ENCODE results near the gene CALHM6. TPM values are rescaled to one million over a fixed set of nuclear protein-coding genes. Genes with fewer than 3 reads are reported as not detected.

The CALHM6 gene
- total and polyA plus RNA-seq, 2 of the 13 experiments (the other 11 are each of a cell fraction or from before 2014, with no cell fraction given): not detected

DNA sequence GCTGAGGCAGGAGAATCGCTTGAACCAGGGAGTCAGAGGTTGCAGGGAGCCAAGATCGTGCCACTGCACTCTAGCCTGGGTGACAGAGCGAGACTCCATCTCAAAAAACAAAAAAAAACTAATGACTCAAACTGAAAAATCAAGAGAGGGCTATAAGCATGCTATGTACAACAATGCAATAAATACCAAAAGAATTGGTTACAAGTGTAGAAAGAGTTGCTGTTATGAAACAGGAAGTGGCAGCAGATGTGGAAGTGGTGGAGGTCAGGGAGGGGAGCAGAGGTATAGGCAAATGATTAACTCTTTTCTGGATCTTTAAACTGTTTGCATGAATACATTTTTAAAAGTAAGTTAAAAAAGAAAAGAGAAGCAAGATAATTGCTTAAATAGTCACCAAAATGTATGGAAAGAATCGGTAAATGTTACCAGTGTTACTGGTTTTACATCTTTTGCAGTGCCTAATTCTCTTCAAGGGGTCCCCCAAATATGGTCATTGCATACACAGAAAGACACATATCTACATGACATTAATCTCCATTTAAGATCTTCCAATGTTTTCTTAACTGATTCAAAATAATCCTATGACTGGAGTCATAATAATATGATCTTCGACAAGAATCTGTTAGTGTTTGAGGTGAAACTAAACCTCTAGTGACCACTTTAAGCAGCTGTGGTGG, 15.0 kb downstream of the CALHM6 start:
- H3K4me3 ChIP-seq (replicated peaks in 1 of 3; ENCODE audit: insufficient read depth in 1 of 3, low read depth in 2 of 3, low read length in 3 of 3): no peak overlapping the region
- no peak overlapping the region for H2AFZ ChIP-seq (ENCODE audit: low read length)
- FAIRE-seq (no peak), ATAC-seq (peak; percentile 86), DNase-seq (ENCODE audit: low spot score) (peak; percentile 27)
- H3K9ac ChIP-seq (ENCODE audit: insufficient read depth, low read depth, low read length): no peak overlapping the region
- intact Hi-C loops (cut with micrococcal nuclease; ENCODE audit: unreplicated experiment) (no loop called here), in situ Hi-C loops (cut with HindIII; ENCODE audit: extremely low pct_ligation_motif_present, low pct_unique_long_range_greater_than_20kb) (no loop called here)
- WGBS (ENCODE audit: low lambda C conversion rate): 30% methylated on average over 5 of the region's 5 CpGs
- peak overlapping the region; percentile 25; the same call in 1 of the 2 replicates for H3K4me2 ChIP-seq (ENCODE audit: low read depth, low read length)
- CTCF ChIA-PET (ENCODE audit: low intra/inter-chr PET ratio, low total read pairs): no interaction called here
- no peak overlapping the region for H3K27ac ChIP-seq (ENCODE audit: extremely low read length, insufficient read depth, low read length)
- no peaks in the 10 kb centered on the region for H3K36me3 ChIP-seq (replicated peaks in 1 of 2; ENCODE audit: control insufficient read depth in 1 of 2, insufficient read depth in 2 of 2, low read length in 2 of 2)
- no peaks in the 10 kb centered on the region for H3K9me3 ChIP-seq (ENCODE audit: low read length)
- POLR2A ChIA-PET: no interaction called here
- BruUV-seq (replicated peaks): no TSS peak
- no peaks in the 10 kb centered on the region for H3K79me2 ChIP-seq (ENCODE audit: insufficient read depth, low read length)
- no peaks in the 10 kb centered on the region for H3K27me3 ChIP-seq (ENCODE audit: control insufficient read depth in 1 of 2, insufficient read depth in 2 of 2, low read length in 2 of 2)
- no peaks in the 10 kb centered on the region for H4K20me1 ChIP-seq (ENCODE audit: insufficient read depth, low read length)
- peaks cover 9% of the 10 kb centered on the region for H3K4me1 ChIP-seq (ENCODE audit: insufficient read depth, low read length)
- TF ChIP-seq ETV5 (CRISPR knock-in tag; IDR thresholded peaks at IDR 0.05; ENCODE audit: borderline replicate concordance) (peak; percentile 53; the same call in 1 of the 2 replicates), ZNF652 (CRISPR knock-in tag; IDR thresholded peaks at IDR 0.05; ENCODE audit: borderline replicate concordance, low read depth) (peak; percentile 76; the same call in 1 of the 2 replicates), ELF1 (CRISPR knock-in tag; IDR thresholded peaks at IDR 0.05) (peak; percentile 61), CEBPB (IDR thresholded peaks at IDR 0.05; ENCODE audit: borderline replicate concordance, low read depth, low read length) (peak; percentile 7; the same call in 1 of the 2 replicates), SMARCE1 (IDR thresholded peaks at IDR 0.05; ENCODE audit: borderline replicate concordance) (no peak), GABPA (IDR thresholded peaks at IDR 0.05; ENCODE audit: low read depth, low read length) (no peak), GABPA (CRISPR knock-in tag; IDR thresholded peaks at IDR 0.05; ENCODE audit: low read depth) (peak; percentile 75), GABPB1 (CRISPR knock-in tag; IDR thresholded peaks at IDR 0.05) (peak; percentile 31; the same call in 1 of the 2 replicates), ELF3 (CRISPR knock-in tag; IDR thresholded peaks at IDR 0.05) (peak; percentile 62), KDM4B (CRISPR knock-in tag; IDR thresholded peaks at IDR 0.05) (no peak), ARID5B (CRISPR knock-in tag; IDR thresholded peaks at IDR 0.05) (0 out of 2 replicates have a peak, but pooled peaks have one; percentile 34), SRY (CRISPR knock-in tag; IDR thresholded peaks at IDR 0.05) (no peak), RARA (CRISPR knock-in tag; IDR thresholded peaks at IDR 0.05) (peak; percentile 61)
- TF ChIP-seq, protein P1, sequence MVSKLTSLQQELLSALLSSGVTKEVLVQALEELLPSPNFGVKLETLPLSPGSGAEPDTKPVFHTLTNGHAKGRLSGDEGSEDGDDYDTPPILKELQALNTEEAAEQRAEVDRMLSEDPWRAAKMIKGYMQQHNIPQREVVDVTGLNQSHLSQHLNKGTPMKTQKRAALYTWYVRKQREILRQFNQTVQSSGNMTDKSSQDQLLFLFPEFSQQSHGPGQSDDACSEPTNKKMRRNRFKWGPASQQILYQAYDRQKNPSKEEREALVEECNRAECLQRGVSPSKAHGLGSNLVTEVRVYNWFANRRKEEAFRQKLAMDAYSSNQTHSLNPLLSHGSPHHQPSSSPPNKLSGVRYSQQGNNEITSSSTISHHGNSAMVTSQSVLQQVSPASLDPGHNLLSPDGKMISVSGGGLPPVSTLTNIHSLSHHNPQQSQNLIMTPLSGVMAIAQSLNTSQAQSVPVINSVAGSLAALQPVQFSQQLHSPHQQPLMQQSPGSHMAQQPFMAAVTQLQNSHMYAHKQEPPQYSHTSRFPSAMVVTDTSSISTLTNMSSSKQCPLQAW (CRISPR knock-in tag; IDR thresholded peaks at IDR 0.05): 0 out of 2 replicates have a peak, but pooled peaks have one; percentile 32
- TF ChIP-seq, protein P2, sequence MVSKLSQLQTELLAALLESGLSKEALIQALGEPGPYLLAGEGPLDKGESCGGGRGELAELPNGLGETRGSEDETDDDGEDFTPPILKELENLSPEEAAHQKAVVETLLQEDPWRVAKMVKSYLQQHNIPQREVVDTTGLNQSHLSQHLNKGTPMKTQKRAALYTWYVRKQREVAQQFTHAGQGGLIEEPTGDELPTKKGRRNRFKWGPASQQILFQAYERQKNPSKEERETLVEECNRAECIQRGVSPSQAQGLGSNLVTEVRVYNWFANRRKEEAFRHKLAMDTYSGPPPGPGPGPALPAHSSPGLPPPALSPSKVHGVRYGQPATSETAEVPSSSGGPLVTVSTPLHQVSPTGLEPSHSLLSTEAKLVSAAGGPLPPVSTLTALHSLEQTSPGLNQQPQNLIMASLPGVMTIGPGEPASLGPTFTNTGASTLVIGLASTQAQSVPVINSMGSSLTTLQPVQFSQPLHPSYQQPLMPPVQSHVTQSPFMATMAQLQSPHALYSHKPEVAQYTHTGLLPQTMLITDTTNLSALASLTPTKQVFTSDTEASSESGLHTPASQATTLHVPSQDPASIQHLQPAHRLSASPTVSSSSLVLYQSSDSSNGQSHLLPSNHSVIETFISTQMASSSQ (IDR thresholded peaks at IDR 0.05; ENCODE audit: low read depth): peak; percentile 66; the same call in 1 of the 2 replicates
- TF ChIP-seq, protein P2 (CRISPR knock-in tag; IDR thresholded peaks at IDR 0.05; ENCODE audit: borderline replicate concordance): no peak

Measured in HepG2 (cell line).